Left ventricle myocardium inferior (tissue), 1 donor: Measurements from ENCODE around the gene ZNF564. TPM values are rescaled to one million over a fixed set of nuclear protein-coding genes. Genes with fewer than 3 reads are reported as not detected.

Experiments used
- DNase-seq: peaks from one replicate; pipeline ENCODE4 v3.0.0-alpha.2; 2020
- H3K27ac ChIP-seq: fragments of 200-600 bp; replicated peaks from 2 replicates; pipeline ENCODE4 v1.8.0; 2021
- H3K27me3 ChIP-seq: fragments of 200-600 bp; 2 replicates; pipeline ENCODE4 v1.8.0; 2021; ENCODE audit warnings: low read depth
- H3K36me3 ChIP-seq: fragments of 200-600 bp; 2 replicates; pipeline ENCODE4 v1.8.0; 2021
- H3K4me1 ChIP-seq: fragments of 200-600 bp; 2 replicates; pipeline ENCODE4 v1.8.0; 2021
- H3K4me3 ChIP-seq: fragments of 200-600 bp; 2 replicates; pipeline ENCODE4 v1.8.0; 2021; ENCODE audit warnings: mild to moderate bottlenecking, moderate library complexity
- H3K9me3 ChIP-seq: fragments of 200-600 bp; replicated peaks from 2 replicates; pipeline ENCODE4 v1.8.0; 2021
- CTCF ChIP-seq: fragments of 200-600 bp; IDR thresholded peaks from 2 replicates; pipeline ENCODE4 v1.8.0; 2021; ENCODE audit warnings: antibody characterized with exemption, mild to moderate bottlenecking, borderline replicate concordance
- intact Hi-C: fragments of 100-400 bp; cut with micrococcal nuclease; formaldehyde crosslinking; loops from one replicate; pipeline ENCODE4 v1.11.0; 2022
- total RNA-seq: library from RNA; stranded (reverse); fragmentation: NEBNext Ultra II Directional; extraction: Animal tissue kit (Norgen Biotek cat#: 25700); gene quantifications from one replicate; pipeline ENCODE4 v1.2.1, GENCODE V29; 2021
- donor health status: DM: no; HTN: yes; CAD: no; lungs with severe emphysema.

The ZNF564 gene
- total RNA-seq, 1 donor from 2014 or later: 11.1 TPM

GRCh38 chr19:12478234-12478941 is 72.9 kb downstream of the ZNF564 start:
- no peaks in the 10 kb centered on the region for H3K27me3 ChIP-seq
- H3K4me3 ChIP-seq: no peak overlapping the region
- H3K4me1 ChIP-seq: peaks cover 20% of the 10 kb centered on the region
- H3K36me3 ChIP-seq: peaks cover 3% of the 10 kb centered on the region
- no peak overlapping the region for H3K27ac ChIP-seq
- intact Hi-C loops: no loop called here
- TF ChIP-seq CTCF: no peak
- no peak for DNase-seq
- peaks cover 7% of the 10 kb centered on the region for H3K9me3 ChIP-seq

Other genes with a start within 250 kb of the ZNF564 start
- 4.5 TPM for gene ZNF563, start 217.8 kb downstream of the ZNF564 start, total RNA-seq
- 3.4 TPM for gene ZNF442, start 185.8 kb downstream of the ZNF564 start, total RNA-seq
- 2.0 TPM for gene ZNF799, start 150.2 kb downstream of the ZNF564 start, total RNA-seq
- 2.3 TPM for gene ZNF443, start 110.5 kb downstream of the ZNF564 start, total RNA-seq
- gene ZNF709, start 66.7 kb downstream of the ZNF564 start, total RNA-seq: 1.1 TPM
- gene ZNF490, start 59.3 kb upstream of the ZNF564 start, total RNA-seq: 4.1 TPM
- gene ZNF791, start 59.4 kb upstream of the ZNF564 start, total RNA-seq: 15.4 TPM
- gene MAN2B1, start 115.3 kb upstream of the ZNF564 start, total RNA-seq: 26.7 TPM
- 8.4 TPM for gene WDR83, start 115.3 kb upstream of the ZNF564 start, total RNA-seq
- 50.8 TPM for gene DHPS, start 130.4 kb upstream of the ZNF564 start, total RNA-seq
- gene GNG14, start 136.5 kb upstream of the ZNF564 start, total RNA-seq: not detected
- gene FBXW9, start 145.1 kb upstream of the ZNF564 start, total RNA-seq: 1.8 TPM
- 33.1 TPM for gene TNPO2, start 172.4 kb upstream of the ZNF564 start, total RNA-seq
- 122 TPM for gene TRIR, start 183.2 kb upstream of the ZNF564 start, total RNA-seq
- gene GET3, start 186.0 kb upstream of the ZNF564 start, total RNA-seq: 65.1 TPM
- not detected for gene BEST2, start 200.3 kb upstream of the ZNF564 start, total RNA-seq
- 66.3 TPM for gene HOOK2, start 224.1 kb upstream of the ZNF564 start, total RNA-seq
- 26.7 TPM for gene JUNB, start 240.0 kb upstream of the ZNF564 start, total RNA-seq